MM.1S (cell line): ENCODE results near the gene GFRA1.

Source experiments
- DNase-seq: peaks from one replicate; pipeline ENCODE4 v3.0.0-alpha.2; 2015
- H2AFZ ChIP-seq: fragments of 300-600 bp; sonication (generic); 2 replicates; pipeline ENCODE4 v1.6.0; 2016; ENCODE audit warnings: antibody characterized with exemption, low read length
- H3F3A ChIP-seq: fragments of 300-600 bp; sonication (generic); 2 replicates; pipeline ENCODE4 v1.6.1; 2016; ENCODE audit warnings: mild to moderate bottlenecking, antibody characterized with exemption, low read length, moderate library complexity, mixed read lengths; ENCODE audit not compliant: insufficient read depth
- H3K27ac ChIP-seq: fragments of 300-600 bp; sonication (generic); 2 replicates; pipeline ENCODE4 v1.5.1; 2016; ENCODE audit warnings: mild to moderate bottlenecking, low read length
- H3K27me3 ChIP-seq: fragments of 300-600 bp; sonication (generic); replicated peaks from 2 replicates; pipeline ENCODE4 v1.6.0; 2016; ENCODE audit warnings: low read length; ENCODE audit not compliant: insufficient read depth
- H3K36me3 ChIP-seq: fragments of 300-600 bp; sonication (generic); replicated peaks from 2 replicates; pipeline ENCODE4 v1.6.1; 2016; ENCODE audit warnings: mild to moderate bottlenecking, low read length, mixed read lengths; ENCODE audit not compliant: insufficient read depth
- H3K4me1 ChIP-seq: fragments of 300-600 bp; sonication (generic); 2 replicates; pipeline ENCODE4 v1.6.1; 2016; ENCODE audit warnings: low read length, mixed read lengths
- H3K4me2 ChIP-seq: fragments of 300-600 bp; sonication (generic); 2 replicates; pipeline ENCODE4 v1.6.0; 2016; ENCODE audit warnings: low read depth, low read length
- H3K4me3 ChIP-seq: fragments of 300-600 bp; sonication (generic); 2 replicates; pipeline ENCODE4 v1.5.1; 2016; ENCODE audit warnings: low read length, mixed read lengths
- H3K79me2 ChIP-seq: fragments of 300-600 bp; sonication (generic); 2 replicates; pipeline ENCODE4 v1.6.1; 2016; ENCODE audit warnings: mixed run types, low read length, mixed read lengths
- H3K9ac ChIP-seq: fragments of 300-600 bp; sonication (generic); 2 replicates; pipeline ENCODE4 v1.6.1; 2016; ENCODE audit warnings: low read length, mixed read lengths
- H3K9me2 ChIP-seq: fragments of 300-600 bp; sonication (generic); replicated peaks from 2 replicates; pipeline ENCODE4 v1.6.1; 2016; ENCODE audit warnings: mild to moderate bottlenecking, low read length, mixed read lengths; ENCODE audit not compliant: insufficient read depth
- H3K9me3 ChIP-seq: fragments of 300-600 bp; sonication (generic); replicated peaks from 2 replicates; pipeline ENCODE4 v1.6.1; 2016; ENCODE audit warnings: mild to moderate bottlenecking, low read length, mixed read lengths; ENCODE audit not compliant: insufficient read depth
- H4K20me1 ChIP-seq: fragments of 300-600 bp; sonication (generic); 2 replicates; pipeline ENCODE4 v1.6.1; 2016; ENCODE audit warnings: mild to moderate bottlenecking, low read length, moderate library complexity, mixed read lengths; ENCODE audit not compliant: insufficient read depth
- CTCF ChIP-seq: fragments of 300-600 bp; sonication (generic); IDR thresholded peaks from 2 replicates; pipeline ENCODE4 v1.5.1; 2016; ENCODE audit warnings: antibody characterized with exemption, low read length, mixed read lengths
- EZH2 ChIP-seq: fragments of 300-600 bp; sonication (generic); optimal IDR thresholded peaks from 2 replicates; pipeline ENCODE3; 2017; ENCODE audit warnings: low read depth, mild to moderate bottlenecking, antibody characterized with exemption, low read length, mixed read lengths
- EZH2phosphoT487 ChIP-seq: fragments of 300-600 bp; sonication (generic); IDR thresholded peaks from 2 replicates; pipeline ENCODE4 v1.6.1; 2018; ENCODE audit warnings: antibody characterized with exemption, low read length

Gene GFRA1

GRCh38 chr10:116286626-116287200 is 13.7 kb upstream of the GFRA1 start:
- H2AFZ ChIP-seq, result no peak overlapping the region; the same call in 1 of the 2 replicates
- H4K20me1 ChIP-seq, result no peaks in the 10 kb centered on the region
- peak; percentile 57 for DNase-seq
- no peaks in the 10 kb centered on the region; the same call in 1 of the 2 replicates for H3K4me1 ChIP-seq
- no peak overlapping the region for H3K9ac ChIP-seq
- H3K4me2 ChIP-seq, result peak overlapping the region; percentile 12; the same call in 1 of the 2 replicates
- no peaks in the 10 kb centered on the region for H3F3A ChIP-seq
- no peaks in the 10 kb centered on the region for H3K27me3 ChIP-seq
- no peaks in the 10 kb centered on the region for H3K79me2 ChIP-seq
- peak overlapping the region; percentile 10; the same call in 1 of the 2 replicates for H3K4me3 ChIP-seq
- no peaks in the 10 kb centered on the region for H3K36me3 ChIP-seq
- H3K9me3 ChIP-seq, result no peaks in the 10 kb centered on the region
- no peak overlapping the region for H3K27ac ChIP-seq
- H3K9me2 ChIP-seq, result no peaks in the 10 kb centered on the region
- TF ChIP-seq CTCF, result no peak
- no peak for TF ChIP-seq EZH2phosphoT487
- TF ChIP-seq EZH2, result no peak

- H3K4me1 ChIP-seq, result no peaks in the 10 kb centered on the region
These were observed 8.8 kb upstream of the GFRA1 start for GRCh38 chr10:116281775-116282174.

GRCh38 chr10:116278846-116279245 is 5.8 kb upstream of the GFRA1 start:
- H3K4me3 ChIP-seq, result no peak overlapping the region
- no peaks in the 10 kb centered on the region for H3F3A ChIP-seq
- 0 out of 2 replicates have a peak, but pooled peaks cover 3% of the 10 kb centered on the region for H3K27me3 ChIP-seq
- no peak overlapping the region for H2AFZ ChIP-seq
- H3K36me3 ChIP-seq, result no peaks in the 10 kb centered on the region
- DNase-seq, result no peak
- H3K4me2 ChIP-seq, result no peak overlapping the region
- H3K9ac ChIP-seq, result no peak overlapping the region
- TF ChIP-seq EZH2 (no peak), CTCF (no peak), EZH2phosphoT487 (no peak)
- H3K4me1 ChIP-seq, result no peaks in the 10 kb centered on the region
- H3K9me3 ChIP-seq, result no peaks in the 10 kb centered on the region
- no peaks in the 10 kb centered on the region for H3K79me2 ChIP-seq
- H3K27ac ChIP-seq, result no peak overlapping the region
- H4K20me1 ChIP-seq, result no peaks in the 10 kb centered on the region
- no peaks in the 10 kb centered on the region for H3K9me2 ChIP-seq

More at GRCh38 chr10:116281775-116282174, 8.8 kb upstream of the GFRA1 start:
- Histone ChIP-seq H2AFZ (no peak overlapping the region), H3F3A (no peaks in the 10 kb centered on the region), H3K36me3 (no peaks in the 10 kb centered on the region), H3K9ac (no peak overlapping the region), H3K79me2 (no peaks in the 10 kb centered on the region), H3K9me3 (no peaks in the 10 kb centered on the region), H4K20me1 (no peaks in the 10 kb centered on the region), H3K27me3 (no peaks in the 10 kb centered on the region), H3K4me3 (no peak overlapping the region), H3K4me2 (no peak overlapping the region), H3K9me2 (no peaks in the 10 kb centered on the region), H3K27ac (no peak overlapping the region)
- TF ChIP-seq CTCF, result no peak
- TF ChIP-seq EZH2phosphoT487, result no peak
- no peak for TF ChIP-seq EZH2
- DNase-seq, result no peak
